ENCODE results near the gene USP8.

The USP8 gene

GRCh38 chr15:50506121-50506520 is 81.9 kb downstream of the USP8 start:
- DNase-seq (ENCODE audit: low read depth): no peak
- TF ChIP-seq MAX (IDR thresholded peaks at IDR 0.05; ENCODE audit: low read depth, low read length) (no peak), POLR2A (IDR thresholded peaks at IDR 0.05; ENCODE audit: extremely low read depth, insufficient read length) (no peak), MYC (IDR thresholded peaks at IDR 0.05; ENCODE audit: low read depth, low read length) (no peak)
- TF ChIP-seq, protein P1, sequence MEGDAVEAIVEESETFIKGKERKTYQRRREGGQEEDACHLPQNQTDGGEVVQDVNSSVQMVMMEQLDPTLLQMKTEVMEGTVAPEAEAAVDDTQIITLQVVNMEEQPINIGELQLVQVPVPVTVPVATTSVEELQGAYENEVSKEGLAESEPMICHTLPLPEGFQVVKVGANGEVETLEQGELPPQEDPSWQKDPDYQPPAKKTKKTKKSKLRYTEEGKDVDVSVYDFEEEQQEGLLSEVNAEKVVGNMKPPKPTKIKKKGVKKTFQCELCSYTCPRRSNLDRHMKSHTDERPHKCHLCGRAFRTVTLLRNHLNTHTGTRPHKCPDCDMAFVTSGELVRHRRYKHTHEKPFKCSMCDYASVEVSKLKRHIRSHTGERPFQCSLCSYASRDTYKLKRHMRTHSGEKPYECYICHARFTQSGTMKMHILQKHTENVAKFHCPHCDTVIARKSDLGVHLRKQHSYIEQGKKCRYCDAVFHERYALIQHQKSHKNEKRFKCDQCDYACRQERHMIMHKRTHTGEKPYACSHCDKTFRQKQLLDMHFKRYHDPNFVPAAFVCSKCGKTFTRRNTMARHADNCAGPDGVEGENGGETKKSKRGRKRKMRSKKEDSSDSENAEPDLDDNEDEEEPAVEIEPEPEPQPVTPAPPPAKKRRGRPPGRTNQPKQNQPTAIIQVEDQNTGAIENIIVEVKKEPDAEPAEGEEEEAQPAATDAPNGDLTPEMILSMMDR (IDR thresholded peaks at IDR 0.05; ENCODE audit: low read depth, low read length): no peak
- no peak overlapping the region for H3K4me3 ChIP-seq (ENCODE audit: low read depth, low read length)

GRCh38 chr15:50513001-50513400 is 88.8 kb downstream of the USP8 start:
- H3K4me3 ChIP-seq (ENCODE audit: low read depth, low read length): no peak overlapping the region
- TF ChIP-seq POLR2A (IDR thresholded peaks at IDR 0.05; ENCODE audit: extremely low read depth, insufficient read length) (no peak), MYC (IDR thresholded peaks at IDR 0.05; ENCODE audit: low read depth, low read length) (no peak), MAX (IDR thresholded peaks at IDR 0.05; ENCODE audit: low read depth, low read length) (no peak)
- TF ChIP-seq, protein P1 (IDR thresholded peaks at IDR 0.05; ENCODE audit: low read depth, low read length): no peak
- DNase-seq (ENCODE audit: low read depth): no peak

DNA sequence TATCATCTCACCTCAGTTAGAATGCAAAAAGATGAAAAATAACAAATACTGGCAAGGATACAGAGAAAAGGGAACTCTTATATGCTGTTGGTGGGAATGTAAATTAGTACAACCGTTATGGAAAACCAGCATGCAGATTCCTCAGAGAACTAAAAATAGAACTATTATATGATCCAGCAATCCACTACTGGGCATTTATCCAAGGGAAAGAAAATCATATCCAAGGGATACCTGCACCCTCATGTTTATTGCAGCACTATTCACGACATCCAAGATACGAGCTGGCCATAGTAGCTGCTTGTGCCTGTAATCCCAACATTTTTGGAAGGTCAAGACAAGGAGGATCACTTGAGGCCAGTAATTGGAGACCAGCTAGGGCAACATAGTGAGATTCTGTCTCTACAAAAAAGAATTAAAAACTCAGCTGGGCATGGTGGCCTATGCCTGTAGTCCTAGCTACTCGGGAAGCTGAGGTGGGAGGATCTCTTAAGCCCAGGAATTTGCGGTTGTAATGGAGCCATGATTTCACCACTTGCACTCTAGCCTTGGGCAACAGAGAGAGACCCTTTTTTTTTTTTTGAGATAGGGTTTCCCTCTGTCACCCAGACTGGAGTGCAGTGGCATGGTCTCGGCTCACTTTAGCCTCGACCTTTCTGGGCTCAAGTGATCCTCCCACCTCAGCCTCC is 95.7 kb downstream of the USP8 start:
- no peak overlapping the region for H3K4me3 ChIP-seq (ENCODE audit: low read depth, low read length)
- DNase-seq (ENCODE audit: low read depth): no peak
- TF ChIP-seq MAX (IDR thresholded peaks at IDR 0.05; ENCODE audit: low read depth, low read length): no peak
- no peak for TF ChIP-seq POLR2A (IDR thresholded peaks at IDR 0.05; ENCODE audit: extremely low read depth, insufficient read length)
- no peak for TF ChIP-seq MYC (IDR thresholded peaks at IDR 0.05; ENCODE audit: low read depth, low read length)
- TF ChIP-seq, protein P1 (IDR thresholded peaks at IDR 0.05; ENCODE audit: low read depth, low read length): no peak

GRCh38 chr15:50523851-50524251 is 99.6 kb downstream of the USP8 start:
- TF ChIP-seq, protein P1 (IDR thresholded peaks at IDR 0.05; ENCODE audit: low read depth, low read length): no peak
- TF ChIP-seq MAX (IDR thresholded peaks at IDR 0.05; ENCODE audit: low read depth, low read length) (no peak), POLR2A (IDR thresholded peaks at IDR 0.05; ENCODE audit: extremely low read depth, insufficient read length) (no peak), MYC (IDR thresholded peaks at IDR 0.05; ENCODE audit: low read depth, low read length) (no peak)
- no peak overlapping the region for H3K4me3 ChIP-seq (ENCODE audit: low read depth, low read length)
- DNase-seq (ENCODE audit: low read depth): no peak

- H3K4me3 ChIP-seq (ENCODE audit: low read depth, low read length): no peak overlapping the region
- TF ChIP-seq, protein P1 (IDR thresholded peaks at IDR 0.05; ENCODE audit: low read depth, low read length): no peak
- TF ChIP-seq POLR2A (IDR thresholded peaks at IDR 0.05; ENCODE audit: extremely low read depth, insufficient read length): no peak
- no peak for TF ChIP-seq MAX (IDR thresholded peaks at IDR 0.05; ENCODE audit: low read depth, low read length)
- TF ChIP-seq MYC (IDR thresholded peaks at IDR 0.05; ENCODE audit: low read depth, low read length): no peak
- DNase-seq (ENCODE audit: low read depth): no peak
Observed at GRCh38 chr15:50531163-50531562, 107.0 kb downstream of the USP8 start.
